Mesenchymal stem cell (in vitro differentiated cells and primary cell): ENCODE data around the gene PROSER1.
A peak's percentile ranks its signal among the peaks of the same experiment; 100 is the strongest.

Experiments
- DNase-seq: peaks from one replicate; pipeline ENCODE4 v3.0.0-alpha.2; 2013
- H2AFZ ChIP-seq: one replicate; pipeline ENCODE4 v1.6.1; 2013; ENCODE audit warnings: low read depth, mild to moderate bottlenecking, control low read depth, inconsistent platforms, low read length, moderate library complexity
- H2AK5ac ChIP-seq: 2 replicates; pipeline ENCODE4 v1.6.1; 2013; ENCODE audit warnings: low read length, moderate library complexity, mild to moderate bottlenecking, inconsistent platforms; ENCODE audit not compliant: severe bottlenecking
- H2BK120ac ChIP-seq: one replicate; pipeline ENCODE4 v1.6.1; 2013; ENCODE audit warnings: low read depth, mild to moderate bottlenecking, inconsistent platforms, low read length, moderate library complexity
- H2BK12ac ChIP-seq, 2 experiments: one replicate each; pipeline ENCODE4 v1.6.1; 2013; ENCODE audit warnings: inconsistent platforms in 2 of 2, low read length in 2 of 2, mild to moderate bottlenecking in 2 of 2, moderate library complexity in 2 of 2, control low read depth in 1 of 2
- H2BK15ac ChIP-seq: one replicate; pipeline ENCODE4 v1.6.1; 2013; ENCODE audit warnings: mild to moderate bottlenecking, low read depth, inconsistent platforms; ENCODE audit not compliant: poor library complexity, severe bottlenecking
- H2BK5ac ChIP-seq: 2 replicates; pipeline ENCODE4 v1.6.1; 2013; ENCODE audit warnings: low read depth, mild to moderate bottlenecking, low read length, control low read depth, inconsistent platforms; ENCODE audit not compliant: poor library complexity, severe bottlenecking
- H3K14ac ChIP-seq, 2 experiments: one replicate each; pipeline ENCODE4 v1.6.1; 2013; ENCODE audit warnings: inconsistent platforms in 2 of 2, low read length in 2 of 2, control low read depth in 1 of 2, mild to moderate bottlenecking in 1 of 2, moderate library complexity in 1 of 2
- H3K18ac ChIP-seq, 2 experiments: one replicate each; pipeline ENCODE4 v1.6.1; 2013; ENCODE audit warnings: inconsistent platforms in 2 of 2, low read length in 2 of 2, control low read depth in 1 of 2, low read depth in 1 of 2, mild to moderate bottlenecking in 1 of 2
- H3K23ac ChIP-seq, 2 experiments: one replicate each; pipeline ENCODE4 v1.6.1; 2013; ENCODE audit warnings: inconsistent platforms in 2 of 2, low read length in 2 of 2, mild to moderate bottlenecking in 2 of 2, moderate library complexity in 2 of 2, control low read depth in 1 of 2
- H3K27ac ChIP-seq: 2 replicates; pipeline ENCODE4 v1.5.1; 2013; ENCODE audit warnings: mild to moderate bottlenecking, moderate library complexity, low read length, control low read depth, inconsistent platforms; ENCODE audit not compliant: poor library complexity, severe bottlenecking
- H3K27me3 ChIP-seq, 2 experiments: 2 replicates each; pipeline versions ENCODE4 v1.6.1 to v1.7.0; 2013; ENCODE audit warnings: low read length in 2 of 2, mild to moderate bottlenecking in 2 of 2, moderate library complexity in 2 of 2, control low read depth in 1 of 2, inconsistent platforms in 1 of 2; ENCODE audit not compliant: control insufficient read depth in 1 of 2, insufficient read depth in 1 of 2
- H3K36me3 ChIP-seq, 2 experiments: 2 replicates each; pipeline versions ENCODE4 v1.6.1 to v1.7.0; 2013; ENCODE audit warnings: low read length in 2 of 2, control low read depth in 1 of 2, inconsistent platforms in 1 of 2, low read depth in 1 of 2, mild to moderate bottlenecking in 1 of 2; ENCODE audit not compliant: insufficient read depth in 2 of 2, control insufficient read depth in 1 of 2
- H3K4ac ChIP-seq, 2 experiments: one replicate each; pipeline ENCODE4 v1.6.1; 2013; ENCODE audit warnings: inconsistent platforms in 2 of 2, low read length in 2 of 2, mild to moderate bottlenecking in 2 of 2, moderate library complexity in 2 of 2, control low read depth in 1 of 2, low read depth in 1 of 2
- H3K4me1 ChIP-seq: 2 replicates; pipeline ENCODE4 v1.6.1; 2013; ENCODE audit warnings: low read depth, low read length, control low read depth; ENCODE audit not compliant: control insufficient read depth, insufficient read depth
- H3K4me2 ChIP-seq: 2 replicates; pipeline ENCODE4 v1.6.1; 2013; ENCODE audit warnings: low read length, mild to moderate bottlenecking, inconsistent platforms; ENCODE audit not compliant: poor library complexity, severe bottlenecking
- H3K4me3 ChIP-seq, 2 experiments: 2 replicates each; pipeline versions ENCODE4 v1.5.1 to v1.7.0; 2013; ENCODE audit warnings: low read length in 2 of 2, mild to moderate bottlenecking in 2 of 2, control low read depth in 1 of 2, low read depth in 1 of 2; ENCODE audit not compliant: insufficient read depth in 1 of 2
- H3K79me1 ChIP-seq: replicated peaks from 2 replicates; pipeline ENCODE4 v1.6.1; 2013; ENCODE audit warnings: mild to moderate bottlenecking, control low read depth, low read length, inconsistent platforms; ENCODE audit not compliant: poor library complexity, severe bottlenecking
- H3K9ac ChIP-seq: 2 replicates; pipeline ENCODE4 v1.7.0; 2013; ENCODE audit warnings: mild to moderate bottlenecking, low read length, moderate library complexity
- H3K9me3 ChIP-seq: 2 replicates; pipeline ENCODE4 v1.7.0; 2013; ENCODE audit warnings: mild to moderate bottlenecking, low read length; ENCODE audit not compliant: control insufficient read depth
- H4K8ac ChIP-seq: one replicate; pipeline ENCODE4 v1.6.1; 2013; ENCODE audit warnings: inconsistent platforms, mild to moderate bottlenecking, low read length, moderate library complexity
- H4K91ac ChIP-seq: one replicate; pipeline ENCODE4 v1.6.1; 2013; ENCODE audit warnings: mild to moderate bottlenecking, low read length, inconsistent platforms
- WGBS: methylation state at CpG from one replicate; pipeline ENCODE4 v1.1.7; 2013; ENCODE audit warnings: mixed read lengths; 5-methylcytosine and 5-hydroxymethylcytosine counted together

PROSER1 gene

GRCh38 chr13:39052944-39053343 lies 15.1 kb upstream of the PROSER1 start:
- Histone ChIP-seq H4K91ac (no peak overlapping the region), H3K23ac (no peak overlapping the region), H3K4ac (no peak overlapping the region), H3K4me3 (no peak overlapping the region), H3K18ac (no peak overlapping the region), H3K27ac (no peak overlapping the region), H3K4me2 (no peak overlapping the region), H3K9me3 (no peaks in the 10 kb centered on the region), H3K79me1 (no peaks in the 10 kb centered on the region), H2BK5ac (no peak overlapping the region), H3K4me1 (no peaks in the 10 kb centered on the region), H4K8ac (no peak overlapping the region), H2AK5ac (no peak overlapping the region), H2BK120ac (no peak overlapping the region), H2BK12ac (no peak overlapping the region), H3K36me3 (peaks cover 0 to 10% of the 10 kb centered on the region in 2 experiments), H3K27me3 (no peaks in the 10 kb centered on the region), H3K9ac (no peak overlapping the region), H2AFZ (no peak overlapping the region), H2BK15ac (no peak overlapping the region), H3K14ac (no peak overlapping the region)
- 75% methylated on average over 6 of the region's 6 CpGs for WGBS
- no peak for DNase-seq

- Histone ChIP-seq H4K8ac (no peak overlapping the region), H2BK15ac (no peak overlapping the region), H3K27me3 (no peaks in the 10 kb centered on the region), H3K4ac (no peak overlapping the region), H3K27ac (no peak overlapping the region), H2BK5ac (no peak overlapping the region), H2AFZ (no peak overlapping the region), H3K18ac (no peak overlapping the region), H3K23ac (no peak overlapping the region), H3K9me3 (no peaks in the 10 kb centered on the region), H3K79me1 (no peaks in the 10 kb centered on the region), H3K9ac (no peak overlapping the region), H3K4me2 (no peak overlapping the region), H3K4me3 (no peak overlapping the region), H2AK5ac (no peak overlapping the region), H3K14ac (no peak overlapping the region), H3K36me3 (peaks cover 0 to 10% of the 10 kb centered on the region in 2 experiments), H2BK12ac (no peak overlapping the region), H4K91ac (no peak overlapping the region), H2BK120ac (no peak overlapping the region), H3K4me1 (no peaks in the 10 kb centered on the region)
- DNase-seq, result peak; percentile 60
- WGBS, result no CpG with 5 or more reads among the region's 1 CpG
These were observed 13.3 kb upstream of the PROSER1 start for GRCh38 chr13:39051157-39051556.

- H3K14ac ChIP-seq, result no peak overlapping the region
- H2BK5ac ChIP-seq, result no peak overlapping the region
- H4K8ac ChIP-seq, result no peak overlapping the region
- no peaks in the 10 kb centered on the region for H3K9me3 ChIP-seq
- DNase-seq, result no peak
- no peak overlapping the region for H3K4ac ChIP-seq
- H2AFZ ChIP-seq, result no peak overlapping the region
- no peak overlapping the region for H2BK120ac ChIP-seq
- H3K36me3 ChIP-seq, result peaks cover 0 to 13% of the 10 kb centered on the region in 2 experiments
- no peak overlapping the region for H2BK15ac ChIP-seq
- H3K27me3 ChIP-seq, result no peaks in the 10 kb centered on the region
- no peaks in the 10 kb centered on the region for H3K4me1 ChIP-seq
- no peak overlapping the region for H2BK12ac ChIP-seq
- no peak overlapping the region for H3K9ac ChIP-seq
- H3K18ac ChIP-seq, result no peak overlapping the region
- H3K27ac ChIP-seq, result no peak overlapping the region
- H2AK5ac ChIP-seq, result no peak overlapping the region
- no peak overlapping the region for H3K4me2 ChIP-seq
- no peak overlapping the region for H4K91ac ChIP-seq
- H3K4me3 ChIP-seq, result no peak overlapping the region
- H3K79me1 ChIP-seq, result no peaks in the 10 kb centered on the region
- no peak overlapping the region for H3K23ac ChIP-seq
- WGBS, result 96% methylated on average over 3 of the region's 3 CpGs
These were observed 11.4 kb upstream of the PROSER1 start for GRCh38 chr13:39049274-39049673.

GRCh38 chr13:39048806-39049205 lies 10.9 kb upstream of the PROSER1 start:
- Histone ChIP-seq H3K4me2 (no peak overlapping the region), H2AK5ac (no peak overlapping the region), H3K9ac (no peak overlapping the region), H4K8ac (no peak overlapping the region), H3K79me1 (no peaks in the 10 kb centered on the region), H3K36me3 (peaks cover 0 to 16% of the 10 kb centered on the region in 2 experiments), H2BK12ac (no peak overlapping the region), H3K27ac (no peak overlapping the region), H3K23ac (no peak overlapping the region), H3K4ac (no peak overlapping the region), H3K14ac (no peak overlapping the region), H3K4me3 (no peak overlapping the region), H4K91ac (no peak overlapping the region), H3K9me3 (no peaks in the 10 kb centered on the region), H3K4me1 (no peaks in the 10 kb centered on the region), H2BK5ac (no peak overlapping the region), H2BK15ac (no peak overlapping the region), H2AFZ (no peak overlapping the region), H3K18ac (no peak overlapping the region), H3K27me3 (no peaks in the 10 kb centered on the region), H2BK120ac (no peak overlapping the region)
- no peak for DNase-seq
